HG03196 (cell line): ENCODE measurements around the gene BCL2A1.
"Not testable (repeated sequence)": the region's sequence is repeated elsewhere in the genome, so short reads cannot be mapped to it uniquely, and the experiment has no call there.

Source experiments
- ATAC-seq: cut with Tn5 transposase; IDR thresholded peaks from one replicate; pipeline ENCODE4 v1.9.1; 2021; ENCODE audit not compliant: unreplicated experiment

The BCL2A1 gene

GRCh38 chr15:79970624-79971434, at the start of gene BCL2A1:
Gene BCL2A1 (minus strand): TSS chr15:79971196. CDS start chr15:79971119, 77 bp downstream.
- peak; percentile 61 for ATAC-seq

- ATAC-seq = no peak
Observed at GRCh38 chr15:80020731-80021130, 49.7 kb upstream of the BCL2A1 start.

- not testable (repeated sequence) for ATAC-seq
Observed at GRCh38 chr15:80020149-80020548, 49.2 kb upstream of the BCL2A1 start.

- ATAC-seq = no peak
Observed at GRCh38 chr15:80019168-80019745, 48.3 kb upstream of the BCL2A1 start.

- not testable (repeated sequence) for ATAC-seq
Observed at GRCh38 chr15:80017139-80017538, 46.1 kb upstream of the BCL2A1 start.

GRCh38 chr15:80016506-80016905, 45.5 kb upstream of the BCL2A1 start:
- ATAC-seq = not testable (repeated sequence)

- ATAC-seq = no peak
Observed at GRCh38 chr15:80015156-80015555, 44.2 kb upstream of the BCL2A1 start.

GRCh38 chr15:80014186-80014585, 43.2 kb upstream of the BCL2A1 start:
- ATAC-seq = not testable (repeated sequence)

GRCh38 chr15:80012060-80012726, 41.2 kb upstream of the BCL2A1 start:
- no peak for ATAC-seq

GRCh38 chr15:80011596-80011995, 40.6 kb upstream of the BCL2A1 start:
- ATAC-seq = no peak

GRCh38 chr15:80011041-80011523, 40.1 kb upstream of the BCL2A1 start:
- ATAC-seq = peak; percentile 55

- ATAC-seq = no peak
Observed at GRCh38 chr15:80010131-80010673, 39.2 kb upstream of the BCL2A1 start.

- ATAC-seq = no peak
Observed at GRCh38 chr15:80007532-80007931, 36.5 kb upstream of the BCL2A1 start.

GRCh38 chr15:80006946-80007345, 36.0 kb upstream of the BCL2A1 start:
- ATAC-seq = no peak

GRCh38 chr15:80003934-80004472, 33.0 kb upstream of the BCL2A1 start:
- no peak for ATAC-seq

- no peak for ATAC-seq
Observed at GRCh38 chr15:80003171-80003570, 32.2 kb upstream of the BCL2A1 start.

- no peak for ATAC-seq
Observed at GRCh38 chr15:80002267-80002666, 31.3 kb upstream of the BCL2A1 start.

- no peak for ATAC-seq
Observed at GRCh38 chr15:79994615-79995014, 23.6 kb upstream of the BCL2A1 start.

- no peak for ATAC-seq
Observed at GRCh38 chr15:79991826-79992225, 20.8 kb upstream of the BCL2A1 start.

GRCh38 chr15:79990997-79991334, 20.0 kb upstream of the BCL2A1 start:
- ATAC-seq = no peak

- ATAC-seq = no peak
Observed at GRCh38 chr15:79990280-79990996, 19.4 kb upstream of the BCL2A1 start.
